T follicular helper cell (primary cell): ENCODE results near the gene KCNJ13.
"Not testable (repeated sequence)": the region's sequence is repeated elsewhere in the genome, so short reads cannot be mapped to it uniquely, and the experiment has no call there.

Source experiments
- DNase-seq: peaks from one replicate; pipeline ENCODE4 v3.0.0-alpha.2; 2020; ENCODE audit warnings: low read depth

Gene KCNJ13

GRCh38 chr2:232767866-232768265 is 8.5 kb downstream of the KCNJ13 start:
- no peak for DNase-seq

- peak; percentile 15 for DNase-seq
These were observed 15.0 kb downstream of the KCNJ13 start for GRCh38 chr2:232761301-232761907.

GRCh38 chr2:232757905-232758304 is 18.5 kb downstream of the KCNJ13 start:
- no peak for DNase-seq

DNA sequence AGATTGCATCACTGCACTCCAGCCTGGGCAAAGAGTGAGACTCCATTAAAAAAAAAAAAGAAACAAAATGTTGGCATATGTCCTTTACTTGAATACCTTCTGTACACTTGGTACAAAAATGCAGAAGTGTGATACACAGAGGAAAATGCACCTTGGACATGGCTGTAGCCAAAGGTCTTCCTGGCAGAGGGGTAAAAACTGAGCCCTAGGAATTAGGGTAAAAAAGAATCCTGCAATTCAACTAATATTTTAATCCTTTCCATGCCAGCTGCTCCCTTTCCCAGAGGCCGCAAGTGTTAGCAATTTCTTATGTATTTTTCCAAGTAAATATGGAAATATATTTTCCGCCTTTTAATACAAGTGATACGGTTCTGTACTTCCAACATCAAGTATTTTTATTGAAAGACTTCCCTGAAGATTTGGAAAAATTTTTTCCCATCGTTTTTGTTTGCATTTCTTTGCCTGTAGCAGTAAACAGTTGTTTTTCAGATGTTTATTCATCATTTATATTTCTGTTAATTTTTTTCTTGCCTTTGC is 26.2 kb downstream of the KCNJ13 start:
- no peak for DNase-seq

DNA sequence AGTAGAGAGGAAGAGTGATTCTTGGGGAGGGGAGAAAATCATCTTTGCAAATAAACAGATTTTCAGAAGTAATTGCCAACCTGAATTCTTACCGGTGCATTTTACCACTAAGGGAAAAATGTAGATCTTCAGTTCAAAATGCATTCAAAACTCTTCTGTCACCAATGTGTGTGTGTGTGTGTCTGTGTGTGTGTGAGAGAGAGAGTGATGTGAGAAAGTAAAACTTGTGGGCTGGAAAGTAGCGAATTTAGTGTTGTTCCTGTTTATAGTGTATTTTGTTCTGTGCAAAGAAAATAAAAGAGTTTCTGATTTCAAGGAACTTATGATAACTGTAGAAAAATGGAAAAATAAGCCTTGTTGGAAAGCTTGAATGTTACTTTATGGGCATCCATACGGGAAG is 27.0 kb downstream of the KCNJ13 start:
- DNase-seq: no peak

DNA sequence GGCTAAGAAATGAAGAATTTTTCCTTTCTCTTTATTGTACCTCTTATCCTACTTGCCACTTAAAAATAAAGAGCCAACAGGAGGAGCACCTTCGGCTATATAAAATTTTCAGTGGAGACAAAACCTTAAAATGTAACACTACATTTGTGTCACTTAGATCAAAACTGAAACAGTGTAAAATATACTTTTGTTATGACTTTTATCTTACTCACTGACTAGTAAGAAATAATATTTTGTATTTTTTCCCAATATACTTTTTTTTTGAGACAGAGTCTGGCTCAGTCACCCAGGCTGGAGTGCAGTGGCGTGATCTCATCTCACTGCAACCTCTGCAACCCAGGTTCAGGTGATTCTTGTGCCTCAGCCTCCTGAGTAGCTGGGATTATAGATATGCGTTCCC is 28.3 kb downstream of the KCNJ13 start:
- no peak for DNase-seq

- no peak for DNase-seq
These were observed 31.4 kb downstream of the KCNJ13 start for GRCh38 chr2:232744963-232745362.

- DNase-seq: no peak
These were observed 34.4 kb downstream of the KCNJ13 start for GRCh38 chr2:232741972-232742371.

GRCh38 chr2:232741294-232741693 is 35.1 kb downstream of the KCNJ13 start:
- no peak for DNase-seq

DNA sequence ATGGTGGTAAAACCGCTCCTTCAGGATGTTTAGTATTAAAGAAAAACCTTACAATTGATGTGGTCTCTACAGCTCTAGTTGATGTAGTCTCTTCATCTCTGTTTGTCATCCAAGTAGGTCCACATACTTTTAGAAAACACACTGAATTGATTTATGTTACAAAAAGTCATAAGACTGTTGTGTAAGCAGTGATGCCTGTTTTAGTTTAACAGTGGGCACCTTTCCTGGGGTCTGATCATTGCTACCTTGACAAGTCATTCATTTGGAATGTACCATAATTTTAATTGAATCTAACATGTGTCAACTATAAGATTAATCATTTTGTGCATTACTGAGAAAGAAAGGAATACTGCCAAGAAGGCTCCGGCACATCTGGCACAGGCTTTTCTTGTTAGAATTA is 44.9 kb downstream of the KCNJ13 start:
- no peak for DNase-seq

- DNase-seq: no peak
These were observed 47.6 kb downstream of the KCNJ13 start for GRCh38 chr2:232728785-232729184.

DNA sequence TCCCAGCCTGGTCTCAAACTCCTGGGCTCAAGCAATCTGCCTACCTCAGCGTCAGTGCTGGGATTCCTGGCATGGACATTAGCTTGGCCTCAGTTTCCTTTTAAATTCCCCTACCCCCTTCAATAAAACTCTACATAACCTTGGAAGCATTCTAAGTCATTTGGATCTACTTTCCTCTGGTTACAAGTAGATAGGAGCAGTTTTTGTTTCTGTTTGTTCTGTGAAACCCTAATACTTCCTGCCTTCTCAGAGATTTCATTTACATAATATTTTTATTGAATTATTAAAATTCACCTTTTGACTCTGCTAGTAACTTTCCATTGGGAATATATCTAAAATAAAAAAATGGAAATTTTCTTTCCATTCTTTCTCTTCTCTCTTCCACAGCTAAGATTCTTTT is 53.3 kb downstream of the KCNJ13 start:
- DNase-seq: no peak

DNA sequence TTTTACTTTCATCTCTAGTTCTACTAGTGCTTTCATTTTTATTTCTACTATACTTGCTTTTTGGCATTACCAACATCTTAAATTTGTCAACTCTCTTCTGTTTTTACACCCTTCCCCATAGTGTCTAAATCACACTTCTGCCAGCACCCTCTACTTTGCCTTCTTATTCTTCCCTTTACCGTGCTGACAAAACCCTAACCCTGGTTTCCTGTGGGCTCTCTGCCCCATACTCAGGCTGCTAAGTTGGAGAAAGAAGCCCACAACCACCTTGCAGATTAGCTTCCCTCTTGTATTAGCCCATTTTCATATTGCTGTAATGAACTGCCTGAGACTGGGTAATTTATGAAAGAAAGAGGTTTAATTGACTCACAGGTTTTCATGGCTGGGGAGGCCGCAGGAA is 54.5 kb downstream of the KCNJ13 start:
- DNase-seq: no peak

- no peak for DNase-seq
These were observed 55.1 kb downstream of the KCNJ13 start for GRCh38 chr2:232721261-232721660.

- DNase-seq: not testable (repeated sequence)
These were observed 56.3 kb downstream of the KCNJ13 start for GRCh38 chr2:232720056-232720455.
